Brain microvascular endothelial cell (primary cell): Measurements from ENCODE around the gene PHACTR1.

Source experiments
- DNase-seq: peaks from one replicate; pipeline ENCODE4 v3.0.0-alpha.2; 2020
- H3K27ac ChIP-seq: fragments of 250-450 bp; sonication (Bioruptor Pico); 2 replicates; pipeline ENCODE4 v1.5.1; 2020; ENCODE audit warnings: mild to moderate bottlenecking, moderate library complexity
- H3K27me3 ChIP-seq: fragments of 250-450 bp; sonication (Bioruptor Pico); replicated peaks from 2 replicates; pipeline ENCODE4 v1.5.1; 2020; ENCODE audit warnings: mild to moderate bottlenecking
- H3K36me3 ChIP-seq: fragments of 250-450 bp; sonication (Bioruptor Pico); replicated peaks from 2 replicates; pipeline ENCODE4 v1.5.1; 2020; ENCODE audit warnings: mild to moderate bottlenecking
- H3K4me3 ChIP-seq: 2 replicates; pipeline ENCODE4 v1.5.1; 2011; ENCODE audit warnings: low read depth, mild to moderate bottlenecking, control low read depth, low read length, moderate library complexity
- in situ Hi-C: cut with HindIII; loops from 2 replicates; pipeline ENCODE4 v1.10.0; 2017; ENCODE audit warnings: low sequenced_read_pairs, low pct_ligation_motif_present
- TF ChIP-seq, protein P1 (sequence below): IDR thresholded peaks from 2 replicates; pipeline ENCODE4 v1.5.1; 2011; ENCODE audit warnings: low read depth, mild to moderate bottlenecking, moderate library complexity, low read length, control low read depth, inconsistent platforms; ENCODE audit errors: missing control alignments

Gene PHACTR1

DNA sequence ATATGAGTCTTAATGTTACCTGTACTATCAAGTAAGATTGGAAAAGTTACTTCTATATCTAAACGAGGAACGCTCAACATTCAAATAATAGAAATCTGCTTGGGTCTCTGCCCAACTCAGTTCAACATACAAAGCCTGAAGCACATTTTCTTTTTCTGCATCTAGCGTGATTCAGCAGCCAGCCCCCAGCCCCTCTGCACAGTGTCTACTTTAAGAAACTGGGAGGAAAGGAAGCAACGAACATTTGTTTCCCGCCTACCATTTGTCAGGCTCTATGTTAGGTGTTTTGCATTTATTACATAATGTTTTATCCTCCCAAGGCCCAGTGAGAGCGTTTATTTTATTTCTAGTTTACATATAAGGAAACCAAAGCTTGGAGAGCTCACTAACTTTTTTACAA, 17.3 kb downstream of the PHACTR1 start:
- no peak overlapping the region for H3K4me3 ChIP-seq
- in situ Hi-C loops: no loop called here
- no peak for DNase-seq
- no peaks in the 10 kb centered on the region for H3K36me3 ChIP-seq
- H3K27ac ChIP-seq: no peak overlapping the region
- H3K27me3 ChIP-seq: no peaks in the 10 kb centered on the region
- TF ChIP-seq, protein P1, sequence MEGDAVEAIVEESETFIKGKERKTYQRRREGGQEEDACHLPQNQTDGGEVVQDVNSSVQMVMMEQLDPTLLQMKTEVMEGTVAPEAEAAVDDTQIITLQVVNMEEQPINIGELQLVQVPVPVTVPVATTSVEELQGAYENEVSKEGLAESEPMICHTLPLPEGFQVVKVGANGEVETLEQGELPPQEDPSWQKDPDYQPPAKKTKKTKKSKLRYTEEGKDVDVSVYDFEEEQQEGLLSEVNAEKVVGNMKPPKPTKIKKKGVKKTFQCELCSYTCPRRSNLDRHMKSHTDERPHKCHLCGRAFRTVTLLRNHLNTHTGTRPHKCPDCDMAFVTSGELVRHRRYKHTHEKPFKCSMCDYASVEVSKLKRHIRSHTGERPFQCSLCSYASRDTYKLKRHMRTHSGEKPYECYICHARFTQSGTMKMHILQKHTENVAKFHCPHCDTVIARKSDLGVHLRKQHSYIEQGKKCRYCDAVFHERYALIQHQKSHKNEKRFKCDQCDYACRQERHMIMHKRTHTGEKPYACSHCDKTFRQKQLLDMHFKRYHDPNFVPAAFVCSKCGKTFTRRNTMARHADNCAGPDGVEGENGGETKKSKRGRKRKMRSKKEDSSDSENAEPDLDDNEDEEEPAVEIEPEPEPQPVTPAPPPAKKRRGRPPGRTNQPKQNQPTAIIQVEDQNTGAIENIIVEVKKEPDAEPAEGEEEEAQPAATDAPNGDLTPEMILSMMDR: no peak

DNA sequence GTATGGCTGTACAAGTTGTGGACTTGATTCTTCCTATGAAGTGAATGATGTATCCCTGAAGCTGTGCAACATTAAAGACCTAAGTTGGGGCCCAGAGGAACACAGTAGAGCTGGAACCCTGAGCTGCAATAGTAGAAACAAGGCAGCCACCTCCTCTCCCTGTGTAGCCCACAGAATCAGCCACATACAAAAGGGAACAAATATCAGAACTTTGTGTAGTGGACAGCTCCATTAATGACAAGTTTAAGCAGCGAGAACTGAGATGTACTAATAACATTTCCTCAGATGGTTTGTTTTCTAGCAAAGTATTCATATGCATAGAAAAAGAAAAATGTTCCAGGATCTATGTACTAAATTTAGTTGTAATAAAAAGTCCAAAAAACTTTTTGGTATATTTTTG, 19.2 kb downstream of the PHACTR1 start:
- in situ Hi-C loops: no loop called here
- TF ChIP-seq, protein P1: no peak
- DNase-seq: no peak
- no peaks in the 10 kb centered on the region for H3K27me3 ChIP-seq
- H3K27ac ChIP-seq: no peak overlapping the region
- H3K4me3 ChIP-seq: no peak overlapping the region
- H3K36me3 ChIP-seq: no peaks in the 10 kb centered on the region

DNA sequence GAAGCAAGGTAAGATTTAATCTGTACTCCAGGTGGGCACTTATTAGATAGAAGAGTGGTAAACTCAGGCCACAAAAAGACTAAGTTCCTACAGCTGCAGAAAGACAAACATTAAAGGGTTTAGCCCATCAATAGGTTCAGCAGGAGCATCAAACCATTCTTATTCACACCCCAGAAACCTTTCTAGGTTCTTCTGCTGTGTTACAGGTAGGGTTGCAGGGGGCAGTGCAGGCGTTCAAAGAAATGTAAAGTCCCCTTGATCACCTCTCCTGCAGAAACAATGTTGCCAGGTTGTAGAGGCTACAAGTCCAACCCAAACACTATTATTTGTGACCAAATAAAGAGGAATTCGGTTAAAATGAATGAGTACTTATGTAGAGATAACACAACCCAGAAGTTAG, 31.8 kb downstream of the PHACTR1 start:
- Histone ChIP-seq H3K36me3 (no peaks in the 10 kb centered on the region), H3K27me3 (peaks cover 8% of the 10 kb centered on the region), H3K4me3 (no peak overlapping the region), H3K27ac (no peak overlapping the region)
- DNase-seq: no peak
- TF ChIP-seq, protein P1: no peak
- in situ Hi-C loops: no loop called here

DNA sequence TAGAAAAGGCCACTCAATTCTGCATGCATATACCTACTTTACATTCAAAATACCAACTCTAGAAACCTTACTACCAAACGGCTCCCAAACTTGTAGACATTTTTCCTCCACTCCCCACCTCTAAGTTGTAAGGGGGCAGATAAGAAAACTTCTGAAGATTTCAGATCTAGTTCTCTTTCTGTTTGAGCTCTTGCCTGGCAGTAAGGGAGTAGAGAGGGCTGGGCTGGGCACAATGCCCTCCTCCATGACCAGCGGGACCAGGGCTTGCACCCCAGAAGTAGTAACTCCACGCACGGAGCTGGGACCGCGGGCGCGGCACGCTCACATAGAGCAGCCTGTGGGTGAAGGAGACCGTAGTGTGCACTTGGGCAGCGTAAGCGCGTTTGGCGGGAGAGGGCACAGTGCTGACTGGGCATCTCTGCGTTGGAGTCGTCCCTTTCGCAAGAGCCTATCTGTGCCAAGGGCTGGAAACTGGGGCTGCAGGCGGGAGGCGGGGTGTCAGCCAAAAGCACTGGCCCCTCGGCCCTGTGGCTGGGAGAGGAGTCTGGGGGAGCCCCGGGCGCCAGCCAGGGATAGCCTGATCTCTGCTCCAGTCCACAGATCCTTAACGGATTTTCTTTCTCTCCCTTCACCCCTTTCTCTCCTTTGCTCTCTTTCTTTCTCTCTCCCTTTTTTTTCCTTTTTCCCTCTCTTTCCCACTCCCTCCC, 32.4 kb downstream of the PHACTR1 start:
- Histone ChIP-seq H3K27me3 (peaks cover 8% of the 10 kb centered on the region), H3K4me3 (no peak overlapping the region), H3K36me3 (no peaks in the 10 kb centered on the region), H3K27ac (no peak overlapping the region)
- TF ChIP-seq, protein P1: no peak
- DNase-seq: no peak
- in situ Hi-C loops: no loop called here

DNA sequence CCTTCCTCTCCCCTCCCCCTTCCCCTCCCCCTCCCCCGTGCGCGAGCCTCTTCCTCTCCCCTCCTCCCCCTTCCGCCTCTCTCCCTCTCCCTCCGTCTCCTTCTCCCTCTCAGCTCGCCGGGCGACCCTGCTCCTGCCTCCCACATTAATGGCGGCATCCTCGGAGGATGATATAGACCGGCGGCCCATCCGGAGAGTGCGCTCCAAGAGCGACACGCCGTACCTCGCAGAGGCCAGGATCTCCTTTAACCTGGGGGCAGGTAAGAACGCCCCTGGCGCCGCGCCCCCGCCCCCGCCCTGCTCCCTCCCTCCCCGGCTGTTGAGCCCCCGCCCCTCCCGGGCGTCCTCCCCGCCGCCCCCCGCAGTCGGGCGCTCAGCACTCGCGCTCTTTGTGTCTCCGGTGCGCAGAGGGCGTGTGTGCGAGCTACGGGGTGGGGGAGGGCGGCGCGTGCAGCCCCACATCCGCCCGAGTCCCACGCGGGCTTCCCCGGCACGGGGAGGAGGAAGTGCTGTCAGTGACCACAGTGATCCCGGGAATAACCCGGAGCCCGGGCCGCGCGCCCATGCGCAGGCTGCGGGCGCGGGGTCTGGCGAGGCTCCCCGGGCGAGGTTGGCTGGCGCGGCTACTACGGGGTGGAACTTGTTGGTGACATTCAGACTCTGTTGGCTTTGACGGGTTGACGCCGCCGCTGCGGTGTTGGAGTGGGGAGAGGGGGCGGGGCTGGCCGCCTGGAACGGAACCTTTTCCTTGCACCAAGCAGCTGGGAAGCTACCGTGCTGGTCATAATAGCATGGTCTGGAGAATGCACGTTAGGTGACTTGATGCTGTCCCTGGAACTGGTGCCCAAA, 33.2 kb downstream of the PHACTR1 start:
- in situ Hi-C loops: no loop called here
- H3K27ac ChIP-seq: no peak overlapping the region
- H3K4me3 ChIP-seq: peak overlapping the region; percentile 12
- H3K27me3 ChIP-seq: peaks cover 8% of the 10 kb centered on the region
- TF ChIP-seq, protein P1: no peak
- DNase-seq: no peak
- H3K36me3 ChIP-seq: no peaks in the 10 kb centered on the region

DNA sequence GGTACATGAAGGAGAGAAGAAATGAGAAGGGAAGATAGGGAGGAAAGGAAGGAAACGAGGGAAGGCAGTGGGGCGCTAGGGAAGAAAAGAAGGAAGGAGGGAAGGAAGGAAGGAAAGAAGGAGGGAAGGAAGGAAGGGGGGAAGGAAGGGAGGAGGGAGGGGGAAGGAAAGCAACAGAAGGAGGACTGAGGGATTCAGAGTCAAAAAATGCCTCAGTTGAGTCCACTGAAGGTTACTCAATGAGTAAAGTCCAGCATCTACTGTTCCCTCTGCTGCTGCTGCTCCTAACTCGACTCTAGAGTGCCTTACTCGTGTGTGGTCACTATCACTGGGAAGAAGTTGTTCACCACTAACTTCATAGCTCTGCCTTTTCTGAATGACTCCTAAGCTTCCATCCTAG, 33.8 kb downstream of the PHACTR1 start:
- in situ Hi-C loops: no loop called here
- peaks cover 8% of the 10 kb centered on the region for H3K27me3 ChIP-seq
- no peak for DNase-seq
- no peaks in the 10 kb centered on the region for H3K36me3 ChIP-seq
- TF ChIP-seq, protein P1: no peak
- H3K27ac ChIP-seq: no peak overlapping the region
- H3K4me3 ChIP-seq: no peak overlapping the region
